Stimulated activated CD4-positive, alpha-beta T cell treated with anti-CD3 and anti-CD28 coated beads, Interleukin-12 subunit alpha, Interleukin-12 subunit beta, amount 100 ng/mL, for 4 hours (primary cell): ENCODE results near the gene CACNA1D.
"Not testable (repeated sequence)": the region's sequence is repeated elsewhere in the genome, so short reads cannot be mapped to it uniquely, and the experiment has no call there.

Experiments used
- DNase-seq: peaks from one replicate; pipeline ENCODE4 v3.0.0-alpha.2; 2020

Gene CACNA1D

DNA sequence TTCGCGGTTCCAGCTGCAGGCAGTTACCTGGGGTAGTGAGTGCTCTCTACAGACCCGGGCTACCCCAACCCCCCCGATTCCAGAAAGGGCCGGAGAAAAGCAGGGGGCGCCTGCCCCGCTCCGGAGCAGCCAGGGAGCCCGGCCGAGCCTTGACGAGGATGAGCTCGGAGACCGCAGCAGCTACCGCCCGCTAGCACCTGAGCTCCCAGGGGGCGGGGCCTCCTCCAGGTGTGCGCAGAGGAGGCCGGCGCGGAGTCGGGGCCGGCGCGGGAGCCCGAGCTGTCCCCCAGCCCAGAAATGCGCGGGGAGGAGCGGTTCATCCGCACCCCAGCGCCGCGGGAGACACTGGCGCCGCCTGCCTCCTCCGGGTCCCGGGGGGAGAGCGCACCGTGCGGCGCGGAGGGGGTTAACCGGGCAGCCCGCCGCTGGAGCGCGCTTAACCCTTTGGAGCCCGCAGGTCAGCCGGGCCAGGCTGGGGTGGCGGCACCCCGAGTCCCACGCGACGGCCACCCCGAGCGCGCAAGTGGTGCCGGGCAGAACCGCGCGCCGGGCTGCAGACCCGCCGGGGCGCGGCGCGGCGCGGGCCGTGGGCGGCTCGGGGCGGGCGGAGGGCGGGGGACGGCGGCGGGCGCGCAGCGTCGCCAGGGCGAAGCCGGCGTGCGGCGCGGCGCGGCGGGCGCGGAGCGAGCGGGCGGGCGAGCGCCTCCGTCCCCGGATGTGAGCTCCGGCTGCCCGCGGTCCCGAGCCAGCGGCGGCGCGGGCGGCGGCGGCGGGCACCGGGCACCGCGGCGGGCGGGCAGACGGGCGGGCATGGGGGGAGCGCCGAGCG lies at the start of gene CACNA1D:
Gene CACNA1D (plus strand): TSS at position 649 of the 829 bp plus-strand sequence. CDS start 556 bp downstream, outside the sequence.
- peak; percentile 24 for DNase-seq

DNA sequence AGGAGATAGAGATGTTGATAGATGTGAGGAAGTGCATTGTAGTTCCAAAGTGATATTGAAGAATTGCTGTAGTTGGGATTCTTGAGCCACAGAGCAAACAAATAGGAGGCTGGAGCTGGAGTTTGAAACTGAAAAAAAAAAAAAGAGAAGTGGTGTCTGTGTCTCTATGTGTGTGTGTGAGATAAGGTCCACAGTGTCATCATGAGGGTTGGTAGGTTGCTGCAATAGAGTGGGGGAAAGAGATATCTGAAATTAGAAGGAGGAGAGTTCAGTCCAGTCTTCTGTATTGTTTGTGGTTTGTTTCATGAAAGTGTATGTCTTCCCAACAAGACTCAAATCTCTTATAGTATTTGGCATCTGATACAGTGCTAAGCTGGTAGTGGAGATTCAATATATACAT lies 37.3 kb upstream of the CACNA1D start:
- no peak for DNase-seq

DNA sequence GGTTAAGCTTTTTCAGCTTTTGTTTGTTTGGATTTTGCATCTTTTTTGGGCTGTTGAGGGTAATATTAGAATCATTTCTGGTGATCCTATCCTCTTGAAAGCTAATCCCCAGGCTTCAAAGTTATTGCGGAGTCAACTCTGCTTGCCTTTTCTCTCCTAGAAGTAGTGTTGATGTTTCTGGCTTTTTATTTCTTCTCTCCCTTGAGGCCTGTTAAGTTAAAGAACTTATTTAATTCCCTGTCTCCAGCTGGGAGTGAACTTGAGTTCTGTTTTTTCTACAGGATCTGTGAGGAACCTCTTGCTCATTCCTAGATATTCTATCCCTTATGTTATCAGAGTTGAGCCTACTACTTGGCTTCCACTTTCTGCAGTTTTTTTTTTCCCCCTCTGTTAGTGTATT lies 34.1 kb upstream of the CACNA1D start:
- no peak for DNase-seq

DNA sequence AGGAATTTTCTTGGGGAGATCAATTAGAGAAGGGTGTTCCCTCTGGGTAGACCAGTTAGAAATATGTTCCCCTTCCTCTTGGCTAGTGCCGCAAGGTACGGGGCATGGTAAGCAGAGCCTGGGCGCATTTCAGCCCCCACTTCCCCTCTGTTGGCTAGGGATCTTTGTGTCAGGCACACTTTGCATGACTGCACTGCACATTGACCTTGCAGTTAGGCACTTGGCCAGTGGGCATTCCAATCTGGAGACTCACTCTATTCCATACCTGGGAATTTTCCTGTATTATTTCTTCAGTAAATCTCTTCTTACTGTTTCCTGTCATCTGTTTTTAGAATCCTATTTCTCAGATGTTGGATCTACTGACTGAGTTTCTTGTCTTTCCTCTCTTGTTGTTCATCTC lies 30.0 kb upstream of the CACNA1D start:
- DNase-seq: no peak

DNA sequence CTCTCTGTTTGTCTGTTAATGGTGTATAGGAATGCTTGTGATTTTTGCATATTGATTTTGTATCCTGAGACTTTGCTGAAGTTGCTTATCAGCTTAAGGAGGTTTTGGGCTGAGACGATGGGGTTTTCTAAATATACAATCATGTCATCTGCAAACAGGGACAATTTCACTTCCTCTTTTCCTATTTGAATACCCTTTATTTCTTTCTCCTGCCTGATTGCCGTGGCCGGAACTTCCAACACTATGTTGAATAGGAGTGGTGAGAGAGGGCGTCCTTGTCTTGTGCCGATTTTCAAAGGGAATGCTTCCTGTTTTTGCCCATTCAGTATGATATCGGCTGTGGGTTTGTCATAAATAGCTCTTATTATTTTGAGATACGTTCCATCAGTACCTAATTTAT lies 24.7 kb upstream of the CACNA1D start:
- not testable (repeated sequence) for DNase-seq

DNA sequence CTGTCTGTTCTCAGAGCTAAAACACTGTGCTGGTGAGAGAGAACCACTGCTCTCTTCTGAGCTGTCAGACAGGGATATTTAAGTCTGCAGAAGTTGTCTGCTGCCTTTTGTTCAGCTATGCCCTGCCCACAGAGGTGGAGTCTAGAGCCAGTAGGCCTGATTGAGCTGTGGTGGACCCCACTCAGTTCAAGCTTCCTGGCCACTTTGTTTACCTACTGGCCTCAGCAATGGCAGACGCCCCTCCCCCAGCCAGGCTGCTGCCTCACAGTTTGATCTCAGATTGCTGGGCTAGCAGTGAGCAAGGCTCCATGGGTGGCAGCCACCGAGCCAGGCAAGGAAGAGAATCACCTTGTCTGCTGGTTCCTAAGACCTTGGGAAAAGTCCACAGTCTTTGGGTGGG lies 21.0 kb upstream of the CACNA1D start:
- no peak for DNase-seq

DNA sequence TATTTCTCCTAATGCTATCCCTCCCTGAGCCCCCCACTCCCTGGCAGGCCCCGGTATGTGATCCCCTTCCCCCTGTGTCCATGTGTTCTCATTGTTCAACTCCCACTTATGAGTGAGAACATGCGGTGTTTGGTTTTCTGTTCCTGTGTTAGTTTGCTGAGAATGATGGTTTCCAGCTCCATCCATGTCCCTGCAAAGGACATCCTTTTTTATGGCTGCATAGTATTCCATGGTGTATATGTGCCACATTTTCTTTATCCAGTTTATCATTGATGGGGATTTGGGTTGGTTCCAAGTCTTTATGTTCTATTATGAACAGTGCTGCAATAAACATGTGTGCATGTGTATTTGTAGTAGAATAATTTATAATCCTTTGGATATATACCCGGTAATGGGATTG lies 18.0 kb upstream of the CACNA1D start:
- DNase-seq: not testable (repeated sequence)

DNA sequence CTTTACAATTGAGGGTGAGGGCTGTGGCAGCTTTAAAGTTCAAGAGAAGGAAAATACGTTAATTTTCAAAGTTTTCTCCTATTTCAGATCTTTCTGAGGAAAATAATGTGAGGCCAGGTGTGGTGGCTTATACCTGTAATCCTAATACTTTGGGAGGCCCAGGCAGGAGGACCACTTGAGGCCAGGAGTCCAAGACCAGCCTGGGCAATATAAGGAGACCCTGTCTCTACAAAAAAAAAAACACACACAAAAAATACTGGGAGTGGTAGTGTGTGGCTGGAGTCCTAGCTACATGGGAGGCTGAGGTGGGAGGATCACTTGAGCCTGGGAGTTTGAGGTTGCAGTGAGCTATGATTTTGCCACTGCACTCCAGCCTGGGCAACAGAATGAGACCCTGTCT lies 16.7 kb upstream of the CACNA1D start:
- not testable (repeated sequence) for DNase-seq

DNA sequence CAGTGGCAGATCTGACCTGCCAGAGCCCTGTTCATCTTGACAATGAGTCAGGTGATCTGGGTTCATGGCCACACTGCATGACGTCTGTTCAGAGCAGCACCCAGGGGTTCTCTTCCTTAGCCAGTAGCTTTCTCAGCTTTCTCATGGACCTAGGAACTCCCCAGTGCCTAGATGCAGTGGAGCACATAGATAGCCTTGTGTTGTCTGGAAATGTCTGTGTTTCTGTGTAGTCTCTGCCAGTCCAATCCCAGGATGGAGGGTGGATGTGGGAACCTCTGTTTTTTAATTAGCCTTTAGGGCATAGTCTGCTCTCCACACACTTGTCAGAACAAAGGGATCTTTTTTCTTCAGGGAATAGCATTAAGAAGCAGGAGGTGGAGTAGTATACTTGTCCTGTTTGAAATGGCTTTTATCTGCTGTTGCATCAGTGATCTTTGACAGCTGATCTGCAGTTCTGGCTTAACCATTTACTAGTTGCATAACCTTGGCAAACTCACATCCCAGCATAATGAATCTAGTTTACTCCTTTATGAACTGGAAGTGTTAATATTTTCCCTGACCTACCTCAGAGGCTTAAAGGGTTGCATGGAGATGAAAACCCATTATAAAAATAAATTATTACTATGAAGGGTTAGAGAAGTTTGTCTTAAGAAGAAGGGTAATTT lies 16.1 kb upstream of the CACNA1D start:
- DNase-seq: no peak

DNA sequence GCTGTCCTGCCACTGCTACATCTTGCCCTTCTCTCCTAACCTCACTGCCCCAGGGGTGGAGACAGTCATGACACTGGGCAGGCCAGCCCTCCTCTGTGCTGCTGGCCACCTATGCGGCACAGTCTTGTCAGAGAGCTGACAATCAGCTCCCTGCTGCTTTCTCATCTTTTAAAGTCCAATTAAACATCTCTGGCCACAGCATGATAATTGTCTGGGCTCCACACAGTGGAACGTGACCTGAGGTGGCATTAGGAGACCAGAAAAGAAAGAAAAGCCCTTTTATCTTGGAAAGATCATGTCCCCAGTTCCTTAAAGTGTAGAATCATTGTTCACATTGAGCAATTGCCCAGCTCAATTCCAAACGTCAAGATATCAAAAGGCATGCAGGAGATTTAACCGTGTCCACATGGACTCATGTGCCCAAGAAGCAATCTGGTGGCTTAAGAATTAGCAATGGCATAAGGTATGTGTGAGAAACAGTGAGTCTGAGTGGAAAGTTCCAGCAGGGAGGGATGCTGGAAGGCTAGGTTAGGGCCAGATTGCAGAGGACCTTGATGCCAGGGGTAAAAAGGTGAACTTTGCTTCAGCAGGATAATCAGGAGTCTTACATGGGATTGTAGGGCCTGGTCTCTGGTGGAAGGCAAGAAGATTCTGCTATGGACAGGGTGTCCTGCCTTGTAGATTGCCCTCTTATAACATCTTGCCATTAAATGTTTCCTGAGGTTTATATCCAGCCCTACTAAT lies 15.3 kb upstream of the CACNA1D start:
- DNase-seq: no peak

DNA sequence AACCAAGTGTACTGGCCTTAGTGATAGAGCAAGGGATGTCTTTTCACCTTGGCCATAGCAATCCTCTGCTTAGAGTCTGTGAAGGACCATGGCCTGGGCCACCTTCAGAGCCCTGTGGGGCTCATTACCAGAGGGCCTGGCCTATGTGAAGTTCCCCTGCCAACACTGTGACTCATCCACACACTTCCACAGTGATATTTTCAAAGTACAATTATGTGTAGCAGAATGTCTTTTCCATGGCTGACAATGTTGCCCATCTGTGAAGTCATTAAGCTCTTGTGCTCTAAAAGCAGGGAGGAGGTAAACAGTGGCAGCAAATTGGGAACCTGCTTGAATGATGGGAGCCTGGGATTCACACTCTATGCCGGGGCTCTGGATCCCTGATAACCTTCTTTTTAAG lies 12.2 kb upstream of the CACNA1D start:
- DNase-seq: no peak

DNA sequence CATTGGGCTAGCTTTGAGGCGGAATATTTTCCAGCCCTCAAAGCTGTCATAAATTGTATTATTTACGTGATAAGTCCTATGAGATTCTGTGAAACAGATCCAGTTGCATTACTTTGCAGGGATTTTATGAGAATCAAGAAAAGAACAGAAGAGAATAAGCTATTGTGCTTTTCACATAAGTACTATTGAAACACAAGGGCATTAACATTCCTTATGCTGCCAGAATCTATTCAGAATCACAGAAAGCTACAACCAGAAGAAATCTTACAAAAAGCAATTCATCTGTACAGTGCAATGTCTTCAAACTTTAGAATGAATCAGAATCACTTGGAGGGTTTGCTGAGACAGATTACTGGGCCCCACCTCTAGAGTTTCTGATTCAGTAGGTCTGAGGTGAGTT lies 10.6 kb upstream of the CACNA1D start:
- no peak for DNase-seq

DNA sequence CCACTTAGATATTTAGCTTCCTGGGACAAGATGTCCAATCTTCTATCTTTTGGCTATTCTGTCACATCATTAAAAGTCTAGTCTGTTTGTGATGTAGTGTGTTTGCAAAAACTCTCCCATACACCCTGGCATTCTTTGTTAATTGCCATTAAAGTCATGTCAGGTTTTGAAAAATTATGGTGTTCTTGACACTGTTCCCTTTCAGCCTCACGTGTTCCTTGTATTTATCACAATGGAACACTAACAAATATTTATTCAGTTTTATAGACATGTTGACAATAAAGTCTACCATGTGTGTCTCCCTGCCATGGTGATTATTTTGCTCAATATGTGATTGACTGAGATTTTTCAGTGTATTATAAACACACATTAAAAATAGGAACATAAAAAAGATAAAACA lies 9.4 kb upstream of the CACNA1D start:
- no peak for DNase-seq

DNA sequence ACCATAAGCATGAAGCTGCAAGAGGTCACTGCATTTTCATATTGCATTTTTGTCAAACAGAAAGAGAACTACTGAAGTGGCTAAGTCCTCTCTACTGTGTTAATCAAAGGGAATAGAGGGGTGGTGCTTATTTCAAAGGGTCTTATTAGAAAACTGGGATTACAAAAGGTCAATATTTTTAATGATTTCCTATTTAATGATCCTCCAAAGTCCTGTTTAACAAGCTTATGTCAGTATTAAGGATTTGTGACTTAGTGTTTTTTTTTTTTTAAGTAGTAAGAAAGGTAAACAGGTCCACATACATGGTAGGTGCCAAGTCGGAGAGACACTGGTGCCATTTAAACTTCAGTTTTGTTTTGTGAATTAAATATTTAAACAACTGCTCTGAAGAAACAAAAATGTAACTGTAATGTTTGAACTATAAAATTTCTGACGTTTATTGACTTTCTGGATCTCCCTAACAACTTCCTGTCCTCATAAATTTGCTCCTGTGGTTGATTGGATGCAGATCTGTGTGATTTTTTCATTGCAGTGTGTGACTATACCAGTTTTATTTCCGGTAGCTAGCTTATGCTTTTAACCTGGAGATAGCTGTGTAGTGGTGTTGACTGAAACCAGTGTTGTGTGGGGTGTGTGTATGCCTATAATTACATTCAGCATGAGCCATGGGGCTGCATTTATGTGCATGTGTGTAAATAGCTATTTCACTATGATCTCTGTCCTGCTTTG lies 8.6 kb upstream of the CACNA1D start:
- DNase-seq: no peak

DNA sequence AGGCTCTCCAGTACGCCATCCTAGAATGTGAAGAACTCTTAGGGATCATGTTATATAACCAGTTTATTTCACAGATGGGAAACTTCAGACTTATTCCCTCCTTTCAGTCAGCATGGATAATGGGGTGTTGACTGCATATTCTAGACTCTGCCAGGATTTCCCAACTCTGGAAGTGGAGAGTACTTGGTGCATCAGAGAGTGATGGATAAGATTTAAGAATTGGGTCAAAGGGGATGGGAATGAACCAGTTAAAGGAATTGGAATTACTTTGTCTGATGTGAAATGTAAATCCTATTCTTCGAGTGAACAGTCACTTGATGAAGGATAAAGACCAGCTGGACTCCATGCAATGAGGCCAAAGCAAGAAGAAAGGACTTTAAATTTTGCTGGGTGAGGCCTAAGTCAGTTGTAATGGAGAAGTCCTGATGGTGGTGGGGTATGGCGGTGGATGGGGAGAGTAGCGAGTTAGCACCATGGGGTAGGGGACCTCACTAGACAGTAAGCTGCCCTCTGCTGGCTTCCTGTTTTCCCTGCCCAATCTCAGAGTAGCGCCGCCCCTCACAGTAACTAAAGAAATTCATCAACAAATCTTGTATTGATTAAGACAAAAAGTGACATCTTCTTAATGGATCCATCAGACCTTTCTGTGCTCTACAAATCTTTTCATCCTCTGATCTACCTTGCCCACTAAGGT lies 7.3 kb upstream of the CACNA1D start:
- DNase-seq: no peak

DNA sequence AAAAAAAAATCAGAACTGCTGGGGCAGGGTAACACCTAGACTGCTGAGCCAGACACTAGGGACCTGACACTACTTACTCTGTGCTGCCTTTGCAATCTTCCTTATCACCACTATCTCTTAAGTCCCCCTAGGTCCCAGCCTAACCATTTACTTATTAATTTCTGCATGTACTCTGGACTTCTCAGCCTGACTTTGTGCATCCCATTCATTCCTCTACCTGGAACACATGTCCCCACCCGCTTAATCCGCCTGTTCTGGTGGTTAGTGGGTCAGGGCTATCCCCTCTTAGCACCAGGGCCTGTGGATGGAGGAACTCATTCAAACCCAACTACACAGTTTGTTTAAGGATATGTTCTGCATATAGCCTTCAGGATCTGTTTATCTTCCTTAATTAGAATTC lies 5.0 kb upstream of the CACNA1D start:
- no peak for DNase-seq

DNA sequence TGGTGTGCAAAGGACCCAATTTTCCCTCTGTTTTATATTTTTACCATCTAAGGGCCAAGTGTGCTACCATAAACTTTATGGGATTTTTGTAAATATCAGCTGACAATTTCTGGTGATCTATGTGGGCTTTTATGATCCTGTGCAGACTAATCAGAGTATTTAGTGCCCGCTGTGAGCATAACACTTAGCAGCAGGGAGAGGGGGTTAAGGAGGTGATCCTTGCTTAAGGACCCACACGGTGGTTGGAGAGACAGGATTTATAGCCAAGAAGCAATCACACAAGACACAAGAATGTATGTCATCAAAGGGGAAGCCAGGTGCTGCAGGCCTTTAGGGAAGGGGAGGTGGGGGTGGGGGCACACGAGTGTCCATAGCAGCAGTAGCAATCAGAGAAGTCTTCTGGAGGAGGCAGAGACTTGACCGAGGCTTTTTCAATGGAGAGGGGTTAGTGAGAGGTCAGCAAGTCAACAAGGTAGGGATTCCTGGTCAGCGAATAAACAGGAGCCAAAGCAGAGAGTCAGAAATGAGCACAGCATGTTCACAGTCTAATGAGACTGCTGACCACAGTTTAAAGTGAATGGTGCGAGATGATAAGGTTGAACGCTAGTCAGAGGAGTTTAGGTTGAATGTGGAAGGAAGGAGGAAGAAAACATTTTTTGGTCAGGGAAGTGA lies 4.5 kb upstream of the CACNA1D start:
- no peak for DNase-seq

DNA sequence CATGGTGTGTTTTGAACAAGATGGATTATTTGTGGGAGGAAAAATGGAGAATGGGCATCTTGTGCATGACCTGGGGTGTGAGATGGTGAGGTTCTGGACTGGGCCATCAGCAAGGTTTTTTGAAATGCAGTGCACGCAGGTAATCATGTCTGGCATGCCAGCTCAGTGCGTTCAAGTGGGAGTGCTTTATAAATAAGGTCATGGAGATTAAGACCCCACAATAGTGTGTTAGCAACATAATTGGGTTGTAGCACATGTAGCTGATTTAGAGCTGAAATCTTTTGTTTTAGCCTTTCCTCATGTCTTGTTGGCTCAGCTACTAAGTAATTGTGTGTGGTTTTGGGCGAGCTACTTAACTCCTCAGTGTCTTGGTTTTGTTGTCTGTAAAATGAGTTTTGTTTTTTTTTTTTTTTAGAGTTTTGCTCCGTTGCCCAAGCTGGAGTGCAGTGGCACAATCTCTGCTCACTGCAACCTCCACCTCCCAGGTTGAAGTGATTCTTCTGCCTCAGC lies 3.9 kb upstream of the CACNA1D start:
- DNase-seq: no peak

DNA sequence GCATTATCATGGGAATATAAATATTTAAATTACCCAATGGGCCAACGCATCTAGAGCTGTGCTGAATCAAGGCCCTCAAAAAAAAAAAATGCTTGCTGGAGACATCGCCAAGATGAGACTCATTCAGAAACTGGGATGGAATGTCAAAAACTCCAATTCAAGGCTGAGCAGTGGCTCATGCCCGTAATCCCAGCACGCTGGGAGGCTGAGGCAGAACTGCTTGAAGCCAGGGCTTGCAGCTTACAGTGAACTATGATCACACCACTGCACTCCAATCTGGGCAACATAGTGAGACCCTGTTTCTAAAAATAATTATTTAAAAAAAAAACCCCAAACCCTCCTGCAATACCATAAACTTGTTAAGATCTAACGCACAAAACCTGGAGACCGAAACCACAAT lies 3.1 kb upstream of the CACNA1D start:
- DNase-seq: no peak

DNA sequence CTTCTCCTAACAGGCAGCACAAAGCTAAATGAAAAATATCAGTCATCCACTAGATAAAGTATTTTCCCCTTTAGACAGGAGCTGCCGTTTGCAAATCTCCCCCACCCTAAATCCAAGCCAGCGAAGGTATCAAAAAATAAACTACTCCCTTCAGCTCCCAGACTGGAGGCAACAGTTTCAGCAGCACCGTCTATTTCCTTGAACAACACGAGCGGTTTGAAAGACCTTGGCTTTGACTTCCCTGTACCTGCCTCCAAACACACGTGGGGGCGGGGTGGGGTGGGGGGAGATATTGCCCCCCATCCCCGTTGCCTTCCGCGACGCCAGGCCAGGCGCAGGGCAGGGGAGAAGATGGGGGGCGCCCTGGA lies 832 bp upstream of the CACNA1D start:
- no peak for DNase-seq

DNA sequence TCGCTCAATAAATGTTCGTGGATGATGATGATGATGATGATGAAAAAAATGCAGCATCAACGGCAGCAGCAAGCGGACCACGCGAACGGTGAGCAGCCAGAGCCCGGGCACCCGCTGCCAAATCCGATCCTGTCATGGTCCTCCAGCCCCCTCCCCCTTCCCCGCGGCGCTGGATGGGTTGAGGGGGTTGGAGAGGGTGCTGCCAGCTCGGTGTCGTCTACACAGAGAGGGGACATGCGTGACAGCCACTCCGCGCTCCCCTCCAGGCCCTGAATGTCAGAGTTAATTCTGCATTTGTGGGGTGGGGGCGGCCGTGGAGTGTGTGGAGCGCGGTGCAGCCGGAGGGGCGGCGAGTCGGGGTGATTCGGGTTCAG lies 722 bp downstream of the CACNA1D start:
- no peak for DNase-seq
